T47D (cell line): ENCODE measurements around the gene CDX1.
A peak's percentile ranks its signal among the peaks of the same experiment; 100 is the strongest.

Source experiments
- DNase-seq, 2 experiments: peaks; one replicate each; pipeline versions ENCODE4 v3.0.0 to v3.0.0-alpha.2; 2011 to 2012; ENCODE audit warnings: low read depth in 1 of 2, low spot score in 1 of 2
- JUND ChIP-seq: IDR thresholded peaks from 2 replicates; pipeline ENCODE4 v1.6.1; 2012; ENCODE audit warnings: low read depth
- in situ Hi-C: cut with HindIII; loops from 2 replicates; pipeline ENCODE4 v1.10.0; 2016; ENCODE audit warnings: low sequenced_read_pairs, low pct_unique_long_range_greater_than_20kb

CDX1 gene

DNA sequence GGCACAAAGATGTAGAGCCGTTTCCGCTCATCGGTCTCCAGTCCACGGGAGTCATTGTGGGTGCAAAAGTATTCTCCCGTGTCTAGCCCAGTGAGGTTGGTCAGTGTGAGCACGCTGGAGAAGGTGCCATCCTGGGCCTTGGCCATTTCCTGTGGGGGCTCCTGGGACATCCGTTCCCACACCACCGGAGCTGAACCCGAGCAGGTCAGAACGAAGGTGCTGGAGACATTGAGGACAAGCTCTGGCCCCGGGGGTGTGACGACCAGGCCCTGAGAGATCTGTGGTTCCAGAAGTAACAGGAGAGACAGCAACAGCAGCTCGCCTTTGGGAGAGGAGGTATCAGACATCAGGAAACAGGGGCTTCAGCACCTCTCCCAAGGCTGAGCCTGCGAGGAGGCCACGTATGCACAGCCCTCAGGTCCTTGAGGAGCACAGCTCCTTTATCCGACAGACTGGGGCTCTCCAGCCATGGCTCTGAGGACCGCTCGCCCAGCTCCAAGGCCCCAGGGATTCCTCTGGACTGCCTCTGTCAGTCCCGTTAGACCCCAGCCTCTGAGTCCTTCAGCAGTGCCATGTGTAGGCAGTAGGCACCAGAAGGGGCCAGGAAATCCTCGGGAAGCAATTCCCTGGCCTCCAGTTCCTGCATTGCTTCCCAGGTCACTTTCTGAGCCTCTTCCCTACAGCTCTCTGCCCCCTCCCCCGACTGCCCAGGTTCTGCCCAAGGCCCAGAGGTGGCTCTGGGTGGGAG is 30.8 kb upstream of the CDX1 start:
- no peak for DNase-seq
- no peak for TF ChIP-seq JUND
- in situ Hi-C loops, result no loop called here

DNA sequence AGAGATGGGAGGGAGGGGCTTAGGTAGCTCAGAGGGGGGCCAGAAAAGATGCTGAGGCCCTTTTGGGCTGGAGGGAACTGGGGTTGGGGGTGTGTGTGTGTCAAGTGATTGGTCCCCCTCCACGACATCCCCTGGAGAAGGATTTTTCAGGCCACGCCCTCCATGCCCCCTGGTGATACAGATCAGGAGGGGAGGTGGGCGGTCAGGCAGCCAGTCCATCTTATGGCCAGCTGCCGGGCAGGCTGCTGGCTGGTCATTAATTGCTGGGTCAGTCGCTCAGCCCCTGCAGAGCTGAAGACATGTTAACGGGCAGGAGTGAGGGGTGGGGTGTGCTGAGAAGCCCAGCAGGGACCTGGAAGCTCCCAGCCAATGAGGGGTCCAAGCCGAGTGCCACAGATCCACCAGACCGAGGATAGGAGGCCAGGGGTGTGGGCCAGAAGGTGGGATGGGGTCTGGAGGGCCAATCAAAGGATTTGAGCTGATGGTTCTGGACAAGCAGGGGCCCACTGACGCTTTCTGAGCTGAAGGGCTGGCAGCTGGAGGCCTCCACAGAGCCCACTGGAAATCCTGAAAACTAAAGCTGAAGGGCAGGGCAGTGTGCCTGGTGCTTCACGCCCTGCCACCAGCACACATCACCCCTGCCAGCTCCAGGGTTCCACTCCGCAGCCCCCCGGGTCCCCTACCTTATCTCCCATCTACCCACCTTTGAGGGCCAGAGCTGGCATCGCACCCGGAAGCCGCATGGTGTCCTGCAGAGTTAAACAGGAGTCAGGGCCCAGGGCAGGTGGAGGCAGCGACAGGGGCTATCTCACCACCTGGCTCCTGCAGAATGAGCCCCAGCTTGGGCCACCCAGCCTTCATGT is 30.0 kb upstream of the CDX1 start:
- no peak for DNase-seq
- in situ Hi-C loops, result no loop called here
- TF ChIP-seq JUND, result no peak

DNA sequence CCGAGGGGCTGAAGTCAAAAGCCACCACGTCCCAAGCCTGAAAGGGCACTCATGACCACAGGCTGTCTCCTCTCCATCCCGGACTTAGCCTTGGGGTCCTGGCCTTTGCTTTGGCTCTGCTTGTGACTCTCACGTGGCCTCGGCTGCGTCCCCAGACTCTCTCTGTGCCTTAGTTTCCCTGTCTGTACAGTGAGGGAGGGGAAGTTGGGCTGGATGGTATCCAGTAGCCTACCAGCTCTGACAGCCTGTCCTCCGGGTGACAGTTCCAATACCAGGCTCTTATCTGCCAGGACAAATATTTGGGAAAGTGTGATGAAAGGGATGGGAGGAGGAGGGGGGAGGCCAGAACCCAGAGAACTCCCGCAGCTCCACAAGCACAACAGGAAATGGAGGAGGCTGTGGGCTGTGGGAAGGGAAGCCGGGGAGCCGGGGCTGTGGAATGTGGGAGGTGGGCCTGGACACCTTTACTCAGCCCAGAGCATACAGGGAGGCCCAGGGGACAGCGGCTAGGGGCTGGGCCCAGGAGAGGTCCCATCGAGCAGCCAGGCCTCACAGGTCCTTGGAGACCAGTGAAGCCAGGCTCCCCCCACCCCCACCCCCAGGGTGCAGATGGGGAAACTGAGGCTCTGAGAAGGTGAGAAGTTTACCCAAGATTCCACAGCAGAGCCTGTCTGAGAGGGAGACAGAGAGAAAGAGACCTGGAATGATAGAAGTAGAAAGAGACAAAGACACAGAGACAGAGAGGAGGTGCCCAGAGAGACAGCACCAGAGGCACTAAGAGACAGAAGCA is 29.2 kb upstream of the CDX1 start:
- in situ Hi-C loops, result no loop called here
- peak in 1 of 2 experiments; percentile 18 for DNase-seq

DNA sequence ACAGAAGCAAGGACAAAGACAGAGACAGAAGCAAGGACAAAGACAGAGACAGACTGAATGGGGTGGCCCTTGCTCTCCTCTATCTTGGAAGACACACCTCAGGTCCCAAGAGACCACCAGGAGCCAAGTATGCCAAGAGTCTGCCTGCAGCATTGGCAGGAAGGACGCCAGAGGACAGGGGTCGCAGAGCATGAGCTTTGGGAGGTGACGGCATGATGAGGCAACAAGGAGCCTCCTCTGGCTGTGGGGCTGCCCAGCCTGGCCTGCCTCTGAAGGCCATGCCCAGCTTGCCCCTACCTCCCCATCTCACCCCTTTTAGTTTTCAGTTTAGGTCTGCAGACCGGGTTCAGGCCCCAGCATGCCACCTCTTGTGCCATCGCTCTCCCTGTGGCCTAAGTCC is 28.6 kb upstream of the CDX1 start:
- in situ Hi-C loops, result no loop called here
- no peak for DNase-seq
- no peak for TF ChIP-seq JUND

More for the DNA sequence above, 29.2 kb upstream of the CDX1 start:
- TF ChIP-seq JUND, result no peak

DNA sequence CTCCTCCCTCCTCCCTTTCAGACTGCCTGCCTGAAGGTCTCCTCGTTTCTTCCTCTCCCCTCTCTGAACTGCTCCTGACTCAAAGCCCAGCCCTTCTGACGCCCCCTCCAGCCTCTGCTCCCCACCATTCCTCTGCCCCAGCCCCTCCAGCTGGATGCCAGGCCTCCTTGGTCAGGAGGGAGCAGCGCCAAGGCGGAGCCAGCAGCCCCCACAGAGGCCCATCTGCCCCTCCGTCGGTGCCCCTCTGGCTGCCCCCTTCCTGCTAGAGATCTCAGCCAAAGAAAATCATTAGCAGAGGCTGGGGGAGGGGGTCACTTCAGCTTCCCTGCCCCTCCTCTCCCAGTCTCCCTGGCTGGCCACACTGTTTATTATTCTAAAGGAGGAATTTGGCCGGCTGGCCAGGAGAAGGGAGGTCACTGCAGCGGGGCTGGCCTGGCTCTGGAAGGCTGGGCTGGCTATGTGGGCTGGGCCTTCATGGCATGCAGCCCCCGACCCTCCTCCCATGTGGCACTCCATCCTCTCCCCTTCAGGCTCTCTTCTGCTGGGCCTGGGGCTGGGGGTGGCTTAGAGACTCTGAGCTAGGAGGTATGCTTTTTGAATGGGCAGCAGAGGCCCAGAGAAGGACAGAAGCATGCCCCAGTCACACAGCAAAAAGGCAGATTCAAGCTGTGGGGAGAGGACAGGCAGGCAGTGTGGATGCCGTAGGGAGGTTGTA is 27.9 kb upstream of the CDX1 start:
- DNase-seq, result no peak

DNA sequence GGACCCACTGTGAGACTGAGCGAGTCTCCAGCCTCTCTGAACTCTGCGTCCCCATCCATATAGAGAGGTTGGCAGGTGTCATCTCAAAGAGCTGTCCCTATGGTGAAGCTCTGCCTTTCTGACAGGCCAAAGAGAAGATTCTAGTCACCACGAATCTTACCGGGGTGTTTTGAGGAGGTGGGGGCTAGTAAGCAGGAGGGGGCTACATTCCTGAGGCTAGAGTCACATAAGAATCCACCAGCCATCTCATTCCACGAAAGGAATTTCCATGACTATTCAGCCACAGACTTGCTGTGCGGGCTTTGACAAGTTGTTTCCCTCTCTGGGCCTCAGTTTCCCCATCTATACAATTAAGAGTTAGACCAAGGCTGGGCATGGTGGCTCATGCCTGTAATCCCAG is 27.2 kb upstream of the CDX1 start:
- no peak for DNase-seq
- in situ Hi-C loops, result no loop called here
- no peak for TF ChIP-seq JUND

More for the DNA sequence above, 27.9 kb upstream of the CDX1 start:
- in situ Hi-C loops, result no loop called here
- no peak for TF ChIP-seq JUND

DNA sequence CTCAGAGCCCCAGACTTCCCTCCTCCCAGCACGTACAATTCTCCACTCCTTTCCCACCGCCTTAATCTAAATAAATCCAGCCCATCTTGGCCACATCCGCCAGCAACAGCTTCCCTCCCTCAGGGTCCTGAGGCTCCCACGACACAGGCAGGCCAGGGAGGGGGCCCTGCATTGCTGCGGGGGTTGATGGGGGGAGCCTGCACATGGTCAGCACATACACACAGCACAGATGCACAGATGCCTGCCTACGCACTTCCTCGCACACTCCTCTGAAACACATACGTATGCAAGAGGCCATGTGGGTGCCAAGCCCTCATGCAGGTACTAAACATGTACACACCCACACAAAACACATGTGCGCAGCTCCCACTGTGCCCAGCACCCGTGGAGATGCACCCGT is 25.7 kb upstream of the CDX1 start:
- in situ Hi-C loops, result no loop called here
- TF ChIP-seq JUND, result no peak
- no peak for DNase-seq

DNA sequence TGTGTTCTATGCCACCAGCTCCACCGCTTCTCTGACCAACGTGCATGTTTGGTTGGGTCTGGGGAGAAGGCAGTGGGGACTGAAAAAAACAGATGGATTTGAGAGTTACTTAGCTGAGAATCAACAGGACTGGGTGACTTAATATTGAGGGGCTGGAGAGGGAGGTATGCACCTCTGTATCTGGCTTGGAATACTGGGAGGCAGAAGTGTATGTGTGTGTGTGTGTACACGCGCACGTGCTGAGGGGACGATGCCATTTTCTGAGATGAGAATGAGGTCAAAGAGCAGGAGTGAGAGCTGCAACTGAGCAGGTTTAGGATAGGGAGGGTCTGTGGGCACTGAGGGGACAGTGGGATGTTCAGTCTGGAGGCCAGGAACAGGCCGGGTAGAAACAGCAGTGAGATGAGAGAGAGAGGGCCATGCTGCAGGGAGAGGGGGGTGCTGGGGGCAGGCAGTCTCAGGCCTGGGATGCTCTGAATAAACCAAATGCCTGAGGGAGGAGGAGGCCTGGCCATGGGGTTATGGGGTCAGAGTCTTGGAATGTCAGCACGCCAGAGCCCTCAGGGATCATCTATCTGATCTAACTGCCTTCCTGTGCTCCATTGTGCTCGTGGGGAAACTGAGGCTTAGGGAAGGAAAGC is 24.9 kb upstream of the CDX1 start:
- no peak for TF ChIP-seq JUND
- in situ Hi-C loops, result no loop called here
- no peak for DNase-seq

DNA sequence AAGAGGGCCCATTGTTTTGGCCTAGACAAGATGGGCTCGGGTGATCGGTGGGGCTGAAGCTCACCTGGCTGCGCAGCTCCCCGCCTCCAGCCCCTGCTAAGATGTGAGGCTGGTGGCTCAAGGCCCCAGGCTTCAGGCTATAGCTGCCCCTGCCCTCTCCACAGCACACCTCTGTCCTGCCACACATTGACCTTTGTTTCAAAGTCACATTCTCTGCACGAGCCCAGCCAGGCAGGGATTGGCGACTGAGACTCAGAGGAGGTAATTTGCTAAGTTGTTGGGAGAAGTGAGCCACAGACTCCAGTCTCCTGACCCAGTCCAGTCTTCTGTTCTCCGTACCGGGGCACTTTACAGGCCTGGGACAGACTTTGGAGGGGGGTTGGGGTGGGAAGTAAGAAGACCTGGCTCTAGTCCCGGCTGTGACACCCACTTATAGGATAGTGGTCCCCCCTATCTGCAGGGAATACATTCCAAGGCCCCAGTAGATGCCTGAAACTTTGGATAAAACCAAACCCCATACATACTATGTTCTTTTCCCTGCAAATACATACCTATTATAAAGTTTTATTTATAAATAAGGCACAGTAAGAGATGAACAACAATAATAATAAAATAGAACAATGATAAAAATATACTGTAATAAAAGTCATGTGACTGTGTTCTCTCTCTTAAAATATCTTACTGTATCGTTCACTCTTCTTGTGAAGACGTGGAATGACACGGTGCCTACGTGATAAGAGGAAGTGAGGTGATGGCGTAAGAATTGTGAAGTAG is 24.2 kb upstream of the CDX1 start:
- in situ Hi-C loops, result no loop called here
- DNase-seq, result no peak
- no peak for TF ChIP-seq JUND

DNA sequence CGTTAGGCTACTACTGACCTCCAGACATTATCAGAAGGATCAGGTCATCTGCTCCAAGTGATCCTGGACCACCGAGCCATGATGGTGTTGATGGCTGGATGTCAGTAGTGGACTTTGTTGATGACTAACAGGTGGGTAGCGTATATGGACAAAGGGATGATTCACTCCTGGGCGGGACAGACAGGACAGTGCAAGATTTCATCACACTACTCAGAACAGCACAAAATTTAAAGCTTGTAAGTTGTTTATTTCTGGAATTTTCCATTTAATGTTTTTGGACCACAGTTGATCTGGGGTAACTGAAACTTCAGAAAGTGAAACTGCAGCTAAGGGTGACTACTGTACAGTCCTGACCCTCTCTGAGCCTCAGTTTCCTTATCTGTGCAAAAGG is 23.6 kb upstream of the CDX1 start:
- in situ Hi-C loops, result no loop called here
- no peak for DNase-seq
- TF ChIP-seq JUND, result no peak
